Spleen (tissue), 11 donors: Measurements from ENCODE around the gene PTPRN2. TPM values are rescaled to one million over a fixed set of nuclear protein-coding genes. Genes with fewer than 3 reads are reported as not detected.
A peak's percentile ranks its signal among the peaks of the same experiment; 100 is the strongest.
"Not testable (repeated sequence)": the region's sequence is repeated elsewhere in the genome, so short reads cannot be mapped to it uniquely, and the experiment has no call there.

Experiments used
- DNase-seq: peaks from one replicate; pipeline ENCODE4 v3.0.0-alpha.2; 2020
- H3K27ac ChIP-seq, 8 donors: fragments of 200-600 bp; sonication (generic) in 7 of 8; 1 replicate in 4 of 8; 2 replicates in 4 of 8; pipeline versions ENCODE4 v1.5.0 to v1.8.0; 2016 to 2021; ENCODE audit warnings: inconsistent platforms in 4 of 8, mild to moderate bottlenecking in 4 of 8, moderate library complexity in 1 of 8
- H3K27me3 ChIP-seq, 7 donors: fragments of 200-600 bp; sonication (generic) in 6 of 7; replicated peaks in 1 of 7; 1 replicate in 4 of 7; 2 replicates in 3 of 7; pipeline versions ENCODE4 v1.5.0 to v1.8.0; 2016 to 2021; ENCODE audit warnings: inconsistent platforms in 3 of 7, mild to moderate bottlenecking in 1 of 7
- H3K36me3 ChIP-seq, 6 donors: fragments of 200-600 bp; sonication (generic) in 5 of 6; 1 replicate in 4 of 6; 2 replicates in 2 of 6; pipeline versions ENCODE4 v1.5.0 to v1.8.0; 2016 to 2021; ENCODE audit warnings: inconsistent platforms in 2 of 6
- H3K4me1 ChIP-seq, 6 donors: fragments of 200-600 bp; sonication (generic) in 5 of 6; 1 replicate in 3 of 6; 2 replicates in 3 of 6; pipeline versions ENCODE4 v1.5.0 to v1.8.0; 2016 to 2021; ENCODE audit warnings: inconsistent platforms in 3 of 6
- H3K4me3 ChIP-seq, 8 donors: fragments of 200-600 bp; sonication (generic) in 7 of 8; 1 replicate in 4 of 8; 2 replicates in 4 of 8; pipeline versions ENCODE4 v1.5.0 to v1.8.0; 2016 to 2021; ENCODE audit warnings: inconsistent platforms in 4 of 8, mild to moderate bottlenecking in 4 of 8, moderate library complexity in 2 of 8
- H3K9me3 ChIP-seq, 8 donors: fragments of 200-600 bp; sonication (generic) in 7 of 8; 1 replicate in 4 of 8; 2 replicates in 4 of 8; pipeline versions ENCODE4 v1.5.0 to v1.8.0; 2016 to 2021; ENCODE audit warnings: inconsistent platforms in 4 of 8
- CTCF ChIP-seq, 11 experiments: fragments of 200-600 bp in 7 of 11; fragments of 450-650 bp in 4 of 11; sonication (generic) in 4 of 11; IDR thresholded peaks in 8 of 11; conservative IDR thresholded peaks in 3 of 11; 1 replicate in 7 of 11; 2 replicates in 4 of 11; pipeline versions ENCODE4 v1.4.0 to v1.8.0; 2016 to 2021; ENCODE audit warnings: antibody characterized with exemption in 11 of 11, inconsistent platforms in 4 of 11, mild to moderate bottlenecking in 1 of 11
- POLR2A ChIP-seq, 3 donors: fragments of 450-650 bp; IDR thresholded peaks; one replicate each; pipeline ENCODE4 v1.5.1; 2017; ENCODE audit warnings: antibody characterized with exemption in 3 of 3, mild to moderate bottlenecking in 1 of 3
- POLR2AphosphoS5 ChIP-seq, 3 donors: sonication (generic); formaldehyde crosslinking; IDR thresholded peaks; one replicate each; pipeline ENCODE4 v1.5.1; 2017; ENCODE audit warnings: antibody characterized with exemption in 3 of 3
- WGBS, 5 donors: extraction: QIAGEN DNeasy Blood & Tissue Kit in 3 of 5; methylation state at CpG; one replicate each; pipeline versions ENCODE4 v1.1.5 to v1.1.7; 2013 to 2018; 5-methylcytosine and 5-hydroxymethylcytosine counted together
- intact Hi-C: fragments of 100-400 bp; cut with DNase I; formaldehyde crosslinking; loops from one replicate; pipeline ENCODE4 v1.15.0; 2023; ENCODE audit warnings: low total_unique reads
- polyA plus RNA-seq, 3 donors: library from polyadenylated mRNA; stranded (reverse); fragments of 200-250 nt; gene quantifications; one replicate each; pipeline ENCODE4 v1.2.1, GENCODE V29; 2013
- total RNA-seq, 7 donors: library from RNA; depleted of rRNA in 3 of 7; stranded (reverse); fragments of >200 nt in 3 of 7; fragmentation: NEBNext Ultra II Directional in 4 of 7; extraction: Animal tissue kit (Norgen Biotek cat#: 25700) in 4 of 7; gene quantifications; one replicate each; pipeline versions ENCODE4 v1.1.0 to v1.2.1, GENCODE V29; 2016 to 2021
- donor health status: healthy with polysubstance abuse.
- donor health status: DM: no; HTN: no; CAD: no; lungs with moderate emphysema.
- donor health status: DM: no; HTN: no; CAD: no.
- donor health status: Bipolar disorder and iron deficiency.
- donor health status: healthy.
- donor health status: DM: no; HTN: no; CAD: no.
- donor health status: DM: yes; HTN: yes; CAD: no.

The PTPRN2 gene
- total and polyA plus RNA-seq, 10 donors = 7.0 to 22.8 (median 16.8) TPM

GRCh38 chr7:158458096-158458495 lies 129.5 kb downstream of the PTPRN2 start:
- peaks cover 0 to 4% (median 0%) of the 10 kb centered on the region in 8 donors for H3K9me3 ChIP-seq
- peak; percentile 56 for DNase-seq
- WGBS, 5 donors = 30 to 61% (median 51%) methylated on average over 10 to 13 of the region's 13 CpGs
- no peaks in the 10 kb centered on the region for H3K4me1 ChIP-seq
- H3K27ac ChIP-seq = no peak overlapping the region
- no peaks in the 10 kb centered on the region for H3K27me3 ChIP-seq
- intact Hi-C loops = no loop called here
- TF ChIP-seq CTCF (IDR thresholded peaks at IDR 0.05 in 8 of 11, conservative IDR thresholded peaks at IDR 0.05 in 3 of 11) = no peak
- no peak for TF ChIP-seq POLR2A (IDR thresholded peaks at IDR 0.05)
- no peak for TF ChIP-seq POLR2AphosphoS5 (IDR thresholded peaks at IDR 0.05)
- no peak overlapping the region for H3K4me3 ChIP-seq
- H3K36me3 ChIP-seq = no peaks in the 10 kb centered on the region

GRCh38 chr7:158457586-158457985 lies 130.0 kb downstream of the PTPRN2 start:
- 88 to 93% (median 91%) methylated on average over 14 to 22 of the region's 22 CpGs for WGBS, 5 donors
- H3K27me3 ChIP-seq, H3K27ac ChIP-seq, H3K4me1 ChIP-seq, intact Hi-C loops, H3K4me3 ChIP-seq, H3K9me3 ChIP-seq, H3K36me3 ChIP-seq, DNase-seq: not testable (repeated sequence)

GRCh38 chr7:158454631-158455030 lies 133.0 kb downstream of the PTPRN2 start:
- H3K27ac ChIP-seq = no peak overlapping the region
- no peak overlapping the region for H3K4me3 ChIP-seq
- H3K27me3 ChIP-seq = peaks cover 0 to 9% (median 0%) of the 10 kb centered on the region in 7 donors
- H3K36me3 ChIP-seq = no peaks in the 10 kb centered on the region
- WGBS, 5 donors = 85 to 91% (median 88%) methylated on average over 8 of the region's 8 CpGs
- no peak for TF ChIP-seq POLR2A (IDR thresholded peaks at IDR 0.05)
- no peak for TF ChIP-seq CTCF (IDR thresholded peaks at IDR 0.05 in 8 of 11, conservative IDR thresholded peaks at IDR 0.05 in 3 of 11)
- TF ChIP-seq POLR2AphosphoS5 (IDR thresholded peaks at IDR 0.05) = no peak
- H3K9me3 ChIP-seq = peaks cover 0 to 4% (median 0%) of the 10 kb centered on the region in 8 donors
- peak; percentile 52 for DNase-seq
- H3K4me1 ChIP-seq = no peaks in the 10 kb centered on the region
- intact Hi-C loops = no loop called here

- no peak overlapping the region for H3K27ac ChIP-seq
- peaks cover 0 to 11% (median 0%) of the 10 kb centered on the region in 7 donors for H3K27me3 ChIP-seq
- WGBS, 5 donors = 88 to 94% (median 90%) methylated on average over 8 to 9 of the region's 9 CpGs
- no peaks in the 10 kb centered on the region for H3K4me1 ChIP-seq
- no peak overlapping the region for H3K4me3 ChIP-seq
- intact Hi-C loops = no loop called here
- H3K36me3 ChIP-seq = no peaks in the 10 kb centered on the region
- peaks cover 0 to 4% (median 0%) of the 10 kb centered on the region in 8 donors for H3K9me3 ChIP-seq
- TF ChIP-seq POLR2A (IDR thresholded peaks at IDR 0.05) (no peak), CTCF (IDR thresholded peaks at IDR 0.05 in 8 of 11, conservative IDR thresholded peaks at IDR 0.05 in 3 of 11) (no peak)
- peak; percentile 45 for DNase-seq
Observed at GRCh38 chr7:158453663-158454062, 134.0 kb downstream of the PTPRN2 start.

- Histone ChIP-seq H3K4me1 (no peaks in the 10 kb centered on the region), H3K27ac (no peak overlapping the region), H3K27me3 (peaks cover 0 to 24% (median 0%) of the 10 kb centered on the region in 7 donors), H3K4me3 (no peak overlapping the region), H3K9me3 (peaks cover 0 to 4% (median 0%) of the 10 kb centered on the region in 8 donors), H3K36me3 (no peaks in the 10 kb centered on the region)
- WGBS, 5 donors = 86 to 92% (median 90%) methylated on average over 11 of the region's 11 CpGs
- DNase-seq = peak; percentile 70
- intact Hi-C loops = no loop called here
- TF ChIP-seq POLR2A (IDR thresholded peaks at IDR 0.05) (no peak), CTCF (IDR thresholded peaks at IDR 0.05 in 8 of 11, conservative IDR thresholded peaks at IDR 0.05 in 3 of 11) (no peak), POLR2AphosphoS5 (IDR thresholded peaks at IDR 0.05) (no peak)
Observed at GRCh38 chr7:158452331-158452730, 135.3 kb downstream of the PTPRN2 start.
